Astrocyte (in vitro differentiated cells and primary cell): ENCODE results near the gene DPH2. TPM values are rescaled to one million over a fixed set of nuclear protein-coding genes. Genes with fewer than 3 reads are reported as not detected.

Experiments
- DNase-seq: peaks from one replicate; pipeline ENCODE4 v3.0.0-alpha.2; 2010; ENCODE audit warnings: low read depth
- FAIRE-seq: peaks from 2 replicates; lab custom pipeline; 2011; peaks lifted over from hg19 to GRCh38; lab: Jason Lieb, UNC
- H2AFZ ChIP-seq: 2 replicates; pipeline ENCODE4 v1.6.0; 2012; ENCODE audit warnings: low read depth, low read length, inconsistent platforms
- H3K27ac ChIP-seq: 2 replicates; pipeline ENCODE4 v1.5.1; 2011; ENCODE audit warnings: low read depth, low read length, inconsistent platforms
- H3K27me3 ChIP-seq: 2 replicates; pipeline ENCODE4 v1.6.0; 2011; ENCODE audit warnings: low read length, inconsistent platforms; ENCODE audit not compliant: insufficient read depth
- H3K36me3 ChIP-seq: 2 replicates; pipeline ENCODE4 v1.5.1; 2011; ENCODE audit warnings: low read length, inconsistent platforms; ENCODE audit not compliant: insufficient read depth
- H3K4me1 ChIP-seq: 2 replicates; pipeline ENCODE4 v1.5.1; 2011; ENCODE audit warnings: low read length, inconsistent platforms; ENCODE audit not compliant: insufficient read depth
- H3K4me2 ChIP-seq: 2 replicates; pipeline ENCODE4 v1.6.0; 2012; ENCODE audit warnings: low read length, inconsistent platforms
- H3K4me3 ChIP-seq: 2 replicates; pipeline ENCODE4 v1.5.1; 2011; ENCODE audit warnings: low read depth, mild to moderate bottlenecking, low read length, inconsistent platforms; ENCODE audit not compliant: insufficient read depth
- H3K79me2 ChIP-seq: 2 replicates; pipeline ENCODE4 v1.6.0; 2012; ENCODE audit warnings: mild to moderate bottlenecking, low read length, inconsistent platforms; ENCODE audit not compliant: insufficient read depth
- H3K9ac ChIP-seq: 2 replicates; pipeline ENCODE4 v1.6.0; 2012; ENCODE audit warnings: mild to moderate bottlenecking, low read length, inconsistent platforms
- H3K9me3 ChIP-seq: 2 replicates; pipeline ENCODE4 v1.5.1; 2012; ENCODE audit warnings: low read depth, mild to moderate bottlenecking, low read length, inconsistent platforms; ENCODE audit not compliant: insufficient read depth
- H4K20me1 ChIP-seq: 2 replicates; pipeline ENCODE4 v1.6.0; 2012; ENCODE audit warnings: low read length, inconsistent platforms; ENCODE audit not compliant: insufficient read depth
- H3K27ac Mint-ChIP-seq: one replicate; pipeline ENCODE4 v1.8.0; 2021; ENCODE audit warnings: mild to moderate bottlenecking, mixed read lengths; ENCODE audit not compliant: unreplicated experiment
- H3K27me3 Mint-ChIP-seq: one replicate; pipeline ENCODE4 v1.8.0; 2021; ENCODE audit warnings: low read depth, mixed read lengths; ENCODE audit not compliant: unreplicated experiment
- H3K36me3 Mint-ChIP-seq: one replicate; pipeline ENCODE4 v1.8.0; 2021; ENCODE audit warnings: low read depth, mixed read lengths; ENCODE audit not compliant: unreplicated experiment
- H3K4me1 Mint-ChIP-seq: one replicate; pipeline ENCODE4 v1.8.0; 2021; ENCODE audit warnings: low read depth, mixed read lengths; ENCODE audit not compliant: unreplicated experiment
- H3K4me3 Mint-ChIP-seq: one replicate; pipeline ENCODE4 v1.8.0; 2021; ENCODE audit warnings: mild to moderate bottlenecking, moderate library complexity, mixed read lengths; ENCODE audit not compliant: unreplicated experiment
- H3K9me3 Mint-ChIP-seq: one replicate; pipeline ENCODE4 v1.8.0; 2021; ENCODE audit warnings: mild to moderate bottlenecking, mixed read lengths; ENCODE audit not compliant: unreplicated experiment
- CTCF ChIP-seq: IDR thresholded peaks from 2 replicates; pipeline ENCODE4 v1.5.1; 2011; ENCODE audit warnings: low read depth, mild to moderate bottlenecking, inconsistent platforms, low read length, moderate library complexity; ENCODE audit not compliant: insufficient read depth
- EZH2 ChIP-seq: IDR thresholded peaks from 2 replicates; pipeline ENCODE4 v1.6.1; 2012; ENCODE audit warnings: mild to moderate bottlenecking, low read length, inconsistent platforms; ENCODE audit not compliant: insufficient read depth
- total RNA-seq: library from RNA; stranded (reverse); gene quantifications from 2 replicates; pipeline ENCODE4 v1.2.1, GENCODE V29; 2021

DPH2 gene
- total RNA-seq, 1 donor from 2014 or later = 31.6 TPM

DNA sequence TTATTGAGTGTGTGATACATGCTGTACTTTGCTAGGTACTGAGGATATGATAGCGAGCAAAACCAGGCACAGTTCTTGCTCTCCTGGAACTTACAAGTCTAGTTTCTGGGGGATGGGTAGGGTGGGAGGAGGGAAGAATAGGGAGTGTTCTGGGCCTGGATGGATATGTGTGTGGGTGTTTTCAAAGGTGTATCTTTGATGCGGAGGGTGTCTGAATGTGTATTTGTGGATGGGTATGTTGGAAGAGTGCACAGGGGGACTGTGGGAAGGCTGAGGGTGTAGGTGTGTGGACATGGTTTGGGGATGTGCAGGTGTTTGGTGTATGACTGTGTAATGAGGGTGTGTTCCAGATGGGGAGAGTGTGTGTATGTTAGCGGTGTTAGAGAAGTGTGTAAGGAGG is 4.5 kb upstream of the DPH2 start:
- no peak for FAIRE-seq
- Histone ChIP-seq H3K9me3 (no peaks in the 10 kb centered on the region), H3K4me2 (no peak overlapping the region), H3K79me2 (peaks cover 2% of the 10 kb centered on the region), H3K9ac (no peak overlapping the region), H3K36me3 (no peaks in the 10 kb centered on the region), H2AFZ (no peak overlapping the region), H3K27ac (no peak overlapping the region), H3K27me3 (no peaks in the 10 kb centered on the region), H3K4me3 (no peak overlapping the region), H4K20me1 (peaks cover 20% of the 10 kb centered on the region), H3K4me1 (no peaks in the 10 kb centered on the region)
- DNase-seq = no peak
- Mint-ChIP-seq H3K27me3 (no peaks in the 10 kb centered on the region), H3K9me3 (no peaks in the 10 kb centered on the region), H3K36me3 (peaks cover 23% of the 10 kb centered on the region), H3K27ac (no peak overlapping the region), H3K4me3 (no peak overlapping the region), H3K4me1 (peaks cover 1% of the 10 kb centered on the region)
- no peak for TF ChIP-seq CTCF
- TF ChIP-seq EZH2 = no peak

- H3K27me3 Mint-ChIP-seq = no peaks in the 10 kb centered on the region
- Histone ChIP-seq H3K79me2 (peaks cover 17% of the 10 kb centered on the region), H3K27me3 (no peaks in the 10 kb centered on the region), H3K4me3 (no peak overlapping the region), H3K4me1 (peaks cover 6% of the 10 kb centered on the region), H3K9me3 (no peaks in the 10 kb centered on the region), H3K9ac (no peak overlapping the region), H3K4me2 (no peak overlapping the region), H3K36me3 (peaks cover 2% of the 10 kb centered on the region), H3K27ac (no peak overlapping the region), H4K20me1 (peaks cover 17% of the 10 kb centered on the region), H2AFZ (no peak overlapping the region)
- no peak for TF ChIP-seq EZH2
- H3K4me3 Mint-ChIP-seq = peak overlapping the region; percentile 4
- no peaks in the 10 kb centered on the region for H3K9me3 Mint-ChIP-seq
- DNase-seq (no peak), FAIRE-seq (no peak)
- H3K36me3 Mint-ChIP-seq = peaks cover 14% of the 10 kb centered on the region
- H3K27ac Mint-ChIP-seq = no peak overlapping the region
- H3K4me1 Mint-ChIP-seq = peaks cover 6% of the 10 kb centered on the region
Observed at GRCh38 chr1:43968348-43968948, 1.4 kb upstream of the DPH2 start.

DNA sequence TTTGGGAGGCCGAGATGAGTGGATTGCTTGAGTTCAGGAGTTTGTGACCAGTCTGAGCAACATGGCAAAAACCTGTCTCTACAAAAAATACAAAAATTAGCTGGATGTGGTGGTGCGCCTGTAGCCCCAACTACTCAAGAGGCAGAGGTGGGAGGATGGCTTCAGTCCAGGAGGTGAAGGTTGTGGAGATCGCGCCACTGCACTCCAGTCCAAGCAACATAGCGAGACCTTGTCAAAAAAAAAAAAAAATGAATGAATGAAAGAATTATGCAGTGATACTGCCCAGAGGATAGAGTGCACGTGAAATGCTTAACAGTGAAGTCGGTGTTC is 429 bp upstream of the DPH2 start:
- Mint-ChIP-seq H3K9me3 (no peaks in the 10 kb centered on the region), H3K4me3 (peak overlapping the region; percentile 96), H3K27ac (no peak overlapping the region), H3K4me1 (peaks cover 6% of the 10 kb centered on the region), H3K27me3 (no peaks in the 10 kb centered on the region), H3K36me3 (peaks cover 14% of the 10 kb centered on the region)
- Histone ChIP-seq H3K27ac (no peak overlapping the region), H3K79me2 (peaks cover 17% of the 10 kb centered on the region), H3K4me2 (peak overlapping the region; percentile 95), H3K9ac (no peak overlapping the region), H3K27me3 (no peaks in the 10 kb centered on the region), H2AFZ (no peak overlapping the region), H3K9me3 (no peaks in the 10 kb centered on the region), H3K4me3 (no peak overlapping the region), H4K20me1 (peaks cover 17% of the 10 kb centered on the region), H3K36me3 (peaks cover 3% of the 10 kb centered on the region), H3K4me1 (peaks cover 12% of the 10 kb centered on the region)
- FAIRE-seq = no peak
- TF ChIP-seq CTCF (no peak), EZH2 (no peak)
- no peak for DNase-seq
